ENCODE data around the gene TNK2.

- no peak for TF ChIP-seq POLR2A (IDR thresholded peaks at IDR 0.05; ENCODE audit: low read length)
- no peak for TF ChIP-seq GATA1 (IDR thresholded peaks at IDR 0.05; ENCODE audit: low read depth, low read length)
These were observed 48.2 kb upstream of the TNK2 start for GRCh38 chr3:195956577-195956976.
